DMS114 treated with DMSO at 0.1 percent for 48 hours (cell line): ENCODE data around the gene LIN28B.
"Not testable (repeated sequence)": the region's sequence is repeated elsewhere in the genome, so short reads cannot be mapped to it uniquely, and the experiment has no call there.

Source experiments
- DNase-seq: peaks from one replicate; lab custom pipeline; 2025; ENCODE audit not compliant: unreplicated experiment; lab: John Stamatoyannopoulos, UW

The LIN28B gene

GRCh38 chr6:105066233-105066632, 109.3 kb downstream of the LIN28B start:
- DNase-seq, result no peak

- DNase-seq, result no peak
Measured at GRCh38 chr6:105066836-105067235, 109.9 kb downstream of the LIN28B start.

GRCh38 chr6:105067329-105067728, 110.4 kb downstream of the LIN28B start:
- DNase-seq, result no peak

DNA sequence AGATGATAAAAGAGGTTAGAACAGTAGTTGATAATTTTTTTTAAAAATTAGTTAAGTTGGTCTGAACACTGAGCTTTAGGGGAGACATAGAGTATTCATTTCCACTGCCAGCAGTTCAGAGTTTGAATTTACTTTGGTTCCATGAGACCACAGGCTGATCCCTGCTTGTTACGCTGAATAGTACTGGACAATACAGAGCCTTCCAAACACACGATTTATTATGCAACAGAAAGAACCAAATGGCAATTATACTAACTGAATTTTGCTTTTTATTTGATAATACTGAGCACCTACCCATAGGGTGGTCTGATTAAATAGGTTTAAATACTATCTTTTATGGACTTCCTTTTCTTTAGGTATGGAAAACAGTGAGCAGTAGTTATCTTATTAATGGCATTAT, 111.5 kb downstream of the LIN28B start:
- no peak for DNase-seq

DNA sequence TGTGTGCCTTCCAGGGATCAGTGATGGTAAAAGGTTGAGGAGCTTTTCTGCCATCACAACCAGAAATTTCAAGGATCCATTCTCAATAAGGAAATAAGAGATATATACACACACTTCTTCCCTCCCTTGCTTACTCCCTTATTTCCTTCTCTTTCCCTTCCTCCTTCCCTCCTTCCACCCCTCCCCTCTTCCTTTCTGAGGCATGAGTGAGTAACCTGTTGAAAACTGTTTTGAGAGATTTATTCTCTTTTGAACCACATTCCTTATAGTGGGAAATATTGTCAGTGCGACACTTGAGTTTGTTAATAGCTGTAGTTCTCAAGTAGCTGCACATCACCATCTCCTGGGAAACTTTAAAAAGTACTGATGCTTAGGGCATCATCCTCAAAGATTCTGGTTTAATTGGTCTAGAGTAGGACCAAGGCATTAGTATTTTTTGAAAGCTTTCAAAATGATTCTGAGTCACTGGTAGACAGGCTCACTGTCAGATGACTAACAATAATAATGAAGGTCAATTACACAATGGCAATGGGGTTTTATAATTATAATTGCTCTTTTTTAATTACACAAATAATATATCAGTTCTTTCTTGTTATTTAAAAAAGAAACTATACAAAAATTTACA, 113.0 kb downstream of the LIN28B start:
- DNase-seq, result no peak

GRCh38 chr6:105072798-105073199, 115.9 kb downstream of the LIN28B start:
- no peak for DNase-seq

- DNase-seq, result no peak
Measured at GRCh38 chr6:105075210-105075609, 118.3 kb downstream of the LIN28B start.

DNA sequence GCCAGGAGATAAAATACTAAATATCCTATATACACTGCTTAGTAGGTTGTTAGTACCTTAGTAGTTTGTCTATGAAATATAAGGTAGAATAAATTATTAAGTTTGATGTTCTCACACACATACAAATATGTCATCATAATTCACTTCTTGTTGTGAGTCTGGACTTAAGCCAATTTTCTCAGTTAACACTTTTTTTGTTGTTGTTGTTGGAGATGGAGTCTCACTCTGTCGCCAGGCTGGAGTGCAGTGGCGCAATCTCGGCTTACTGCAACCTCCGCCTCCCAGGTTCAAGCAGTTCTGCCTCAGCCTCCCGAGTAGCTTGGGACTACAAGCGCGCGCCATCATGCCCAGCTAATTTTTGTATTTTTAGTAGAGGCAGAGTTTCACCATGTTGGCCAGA, 119.5 kb downstream of the LIN28B start:
- not testable (repeated sequence) for DNase-seq

DNA sequence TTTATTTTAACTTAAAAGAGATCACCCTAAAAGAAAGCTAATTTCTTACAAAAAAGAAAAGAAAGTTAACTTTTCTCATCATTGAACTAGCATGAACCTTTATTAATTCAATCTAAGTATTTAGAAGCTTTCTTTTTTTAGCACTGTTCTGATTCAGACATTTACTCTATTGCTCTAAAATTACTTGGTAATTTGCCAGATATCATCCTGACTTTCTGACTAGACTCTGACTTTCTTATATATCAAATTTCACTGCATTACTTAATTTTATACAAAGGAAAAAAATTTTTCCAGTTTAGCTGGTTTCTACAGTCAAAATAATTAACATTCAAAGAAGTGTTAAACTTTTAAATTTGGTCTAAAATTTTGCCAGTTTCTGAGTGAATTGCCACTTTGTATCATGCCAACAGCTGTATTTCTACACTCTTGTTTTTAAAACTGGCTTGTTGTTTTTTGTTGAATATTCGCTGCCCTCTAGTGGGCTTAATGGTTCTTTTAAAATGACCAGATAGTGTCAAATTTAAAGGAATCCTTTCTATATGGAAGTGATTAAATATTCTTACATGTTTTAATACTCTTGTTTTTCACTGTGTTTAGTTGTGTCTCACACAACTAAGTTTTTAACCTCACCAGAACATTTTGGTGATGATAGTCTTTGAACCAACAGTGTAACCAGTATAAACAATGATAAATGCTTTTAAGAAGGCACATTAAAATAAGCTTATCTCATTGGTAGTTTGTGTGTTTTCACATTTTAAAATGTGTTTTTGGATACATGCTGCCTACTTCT, 120.9 kb downstream of the LIN28B start:
- peak; percentile 51 for DNase-seq

GRCh38 chr6:105078386-105078708, 121.4 kb downstream of the LIN28B start:
- no peak for DNase-seq

DNA sequence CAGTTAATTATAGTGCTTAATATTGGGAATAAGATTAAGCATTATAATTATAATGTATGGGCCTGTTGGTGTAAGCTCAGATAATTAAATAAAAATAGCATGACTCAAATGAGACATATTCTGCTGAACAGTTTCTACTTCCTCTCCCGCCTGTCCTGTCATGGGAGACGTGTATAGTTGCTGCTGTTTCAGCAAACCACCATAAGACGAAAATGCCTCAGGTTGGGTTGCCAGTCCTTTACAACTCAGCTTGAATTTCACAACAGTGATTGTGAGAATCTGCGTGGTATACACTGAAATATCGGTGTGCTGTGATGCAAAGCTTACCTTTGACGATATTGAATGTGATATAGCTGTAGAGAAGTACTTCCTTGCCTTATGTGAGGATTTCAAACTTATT, 123.4 kb downstream of the LIN28B start:
- DNase-seq, result no peak

DNA sequence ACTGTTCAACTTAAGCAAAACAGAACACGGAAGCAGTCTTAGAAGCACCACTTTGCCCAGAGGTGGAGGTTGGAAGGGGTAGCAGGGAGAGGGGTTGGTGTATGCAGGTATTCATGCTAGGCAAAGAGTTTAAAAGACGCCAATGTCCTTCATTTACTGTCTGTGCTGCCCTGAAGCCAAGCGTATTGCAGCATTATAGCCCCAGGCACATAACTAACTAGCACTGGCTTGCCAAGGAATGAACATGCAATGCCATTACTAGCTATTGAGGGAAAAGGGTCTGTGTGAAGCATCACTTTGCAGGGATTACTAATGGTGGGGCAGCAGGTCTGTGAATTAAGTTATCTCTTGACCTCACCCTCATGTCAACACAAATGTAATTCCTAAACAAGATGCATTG, 124.8 kb downstream of the LIN28B start:
- not testable (repeated sequence) for DNase-seq

DNA sequence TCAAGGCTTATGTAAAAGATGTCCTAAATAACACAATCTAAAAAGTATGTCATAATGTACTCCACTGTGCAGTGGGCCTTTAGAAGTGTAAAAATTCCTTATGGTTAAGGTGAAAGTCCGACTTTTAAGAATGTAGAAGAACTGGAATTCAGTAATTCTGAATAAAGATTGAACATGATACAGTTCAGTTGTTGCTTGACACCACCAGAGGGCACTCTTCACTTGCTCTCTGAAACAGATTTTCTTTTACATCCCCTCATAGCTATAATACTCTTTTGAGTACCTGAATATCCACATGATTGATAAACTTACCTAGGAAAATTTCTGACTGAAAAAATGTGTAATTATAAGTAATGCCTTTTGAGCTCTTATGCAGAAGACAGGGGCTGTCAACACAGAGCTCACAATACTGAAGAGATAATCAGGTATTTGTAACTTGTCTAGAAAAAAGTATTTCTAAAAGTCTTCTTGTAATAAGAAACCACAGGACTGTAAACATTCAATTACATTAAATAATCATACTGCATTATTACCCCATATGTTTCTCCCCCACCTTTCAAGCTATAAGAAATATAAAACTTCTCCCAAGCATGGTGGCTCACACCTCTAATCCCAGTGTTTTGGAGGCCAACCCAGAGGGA, 130.8 kb downstream of the LIN28B start:
- DNase-seq, result peak; percentile 49

DNA sequence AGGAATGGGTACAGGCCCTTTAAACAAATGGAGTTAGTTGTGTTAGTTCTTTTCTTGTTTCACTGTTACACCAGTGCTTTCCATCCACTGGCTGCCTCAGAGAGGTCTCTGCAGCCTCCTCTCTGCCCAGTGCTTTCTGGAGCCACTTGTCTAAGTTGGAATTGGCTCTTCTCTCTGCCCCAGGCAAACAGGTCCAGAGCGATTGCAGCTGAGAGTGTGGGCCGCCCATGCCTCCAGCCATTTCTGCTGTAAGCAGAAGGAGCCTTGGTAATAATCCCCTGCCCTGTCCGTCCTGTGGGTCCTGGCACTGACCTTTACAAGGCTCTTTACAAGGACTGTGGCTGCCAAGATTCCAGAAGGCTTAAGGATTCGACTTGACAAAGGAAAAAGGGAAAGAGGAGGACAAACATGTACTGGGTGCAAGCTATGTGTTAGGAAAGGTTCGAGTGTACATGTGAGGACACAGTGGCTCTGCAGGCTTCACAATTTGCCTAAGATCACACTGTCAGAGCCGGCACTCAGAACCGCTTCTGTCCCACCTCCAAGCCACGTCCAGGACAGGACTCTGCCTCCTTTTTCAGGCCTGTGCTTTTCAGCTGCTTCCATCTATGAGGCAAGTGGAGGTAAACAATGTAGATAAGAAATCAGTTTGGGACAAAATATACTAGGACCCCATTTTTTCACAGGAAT, 134.4 kb downstream of the LIN28B start:
- DNase-seq, result no peak

DNA sequence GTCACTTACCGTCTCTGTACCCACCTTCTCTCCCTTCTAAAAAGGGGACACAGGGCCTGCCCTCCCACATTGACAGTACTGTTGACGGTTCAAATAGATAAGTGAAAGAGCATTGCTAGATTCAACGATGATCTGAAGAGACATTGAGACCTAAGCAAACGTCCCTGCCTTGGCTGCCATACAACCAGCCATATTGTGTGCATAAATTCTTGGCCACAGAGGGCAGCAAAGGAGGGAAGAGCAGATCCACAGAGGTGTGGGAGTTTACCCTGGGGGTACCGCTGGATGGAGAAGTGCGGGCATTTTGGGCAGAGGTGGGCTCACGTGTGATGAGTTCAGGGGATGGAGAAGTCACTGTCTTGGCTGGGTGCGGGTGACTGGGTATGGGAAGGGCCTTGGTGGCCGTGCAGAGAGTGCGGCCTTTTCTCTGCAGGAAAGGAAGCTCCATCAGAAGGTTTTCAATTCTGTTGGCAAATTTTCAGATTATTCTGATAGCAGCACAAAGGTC, 137.3 kb downstream of the LIN28B start:
- no peak for DNase-seq

DNA sequence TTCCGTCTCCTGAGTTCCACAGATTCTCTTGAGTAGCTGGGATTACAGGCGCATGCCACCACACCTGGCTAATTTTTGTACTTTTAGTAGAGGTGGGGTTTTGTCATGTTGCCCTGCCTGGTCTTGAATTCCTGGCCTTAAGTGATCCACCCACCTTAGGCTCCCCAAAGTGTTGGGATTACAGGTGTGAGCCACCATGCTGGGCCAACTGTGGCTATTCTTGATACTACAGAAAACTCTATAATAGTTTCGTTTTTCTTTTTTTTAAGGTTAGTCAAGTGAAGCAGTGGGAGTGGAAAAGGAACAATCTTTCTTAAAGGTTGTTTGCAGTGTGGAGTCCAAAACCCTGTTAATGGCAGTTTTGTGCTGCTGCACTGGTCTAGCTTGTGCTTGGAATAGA, 138.2 kb downstream of the LIN28B start:
- DNase-seq, result no peak

- DNase-seq, result no peak
Measured at GRCh38 chr6:105097288-105097687, 140.4 kb downstream of the LIN28B start.

DNA sequence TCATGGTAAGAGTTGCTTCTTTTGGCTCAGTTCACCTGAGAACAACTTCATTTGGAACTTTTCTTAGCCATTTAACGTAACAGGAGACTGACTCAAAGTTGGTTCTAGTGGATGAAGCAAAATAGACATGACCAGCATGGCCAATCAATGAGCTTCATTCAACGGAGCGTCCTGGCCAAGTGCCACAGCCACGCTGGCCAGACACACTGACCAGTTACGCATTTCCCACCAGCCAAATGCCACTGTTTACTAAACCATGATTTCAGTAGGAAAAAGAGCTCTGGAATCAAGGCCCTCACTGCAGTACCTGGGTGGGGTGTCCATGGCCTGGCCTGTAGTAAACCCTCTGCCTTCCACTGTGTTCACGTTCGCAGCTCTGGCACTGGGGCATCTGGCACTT, 142.5 kb downstream of the LIN28B start:
- no peak for DNase-seq

GRCh38 chr6:105102186-105102585, 145.3 kb downstream of the LIN28B start:
- no peak for DNase-seq

DNA sequence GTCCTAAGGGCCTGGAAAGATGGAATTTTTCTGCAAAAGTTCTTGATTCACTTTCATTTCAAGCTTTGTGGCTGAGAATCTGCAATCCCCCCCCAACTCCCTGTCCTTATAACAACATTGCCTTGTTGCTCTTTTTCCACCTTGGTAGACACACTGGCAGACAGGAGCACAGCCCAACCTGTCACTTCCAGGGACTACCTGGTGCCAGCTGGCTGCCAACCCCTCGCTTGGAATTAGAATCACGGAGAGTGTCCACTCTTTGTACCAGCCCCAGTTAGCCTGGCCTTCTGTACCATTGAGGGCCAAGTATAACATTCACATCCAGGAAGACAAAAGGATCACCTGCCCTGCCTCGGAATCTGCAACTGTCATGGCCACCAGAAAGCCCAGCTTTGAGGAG, 148.2 kb downstream of the LIN28B start:
- no peak for DNase-seq

DNA sequence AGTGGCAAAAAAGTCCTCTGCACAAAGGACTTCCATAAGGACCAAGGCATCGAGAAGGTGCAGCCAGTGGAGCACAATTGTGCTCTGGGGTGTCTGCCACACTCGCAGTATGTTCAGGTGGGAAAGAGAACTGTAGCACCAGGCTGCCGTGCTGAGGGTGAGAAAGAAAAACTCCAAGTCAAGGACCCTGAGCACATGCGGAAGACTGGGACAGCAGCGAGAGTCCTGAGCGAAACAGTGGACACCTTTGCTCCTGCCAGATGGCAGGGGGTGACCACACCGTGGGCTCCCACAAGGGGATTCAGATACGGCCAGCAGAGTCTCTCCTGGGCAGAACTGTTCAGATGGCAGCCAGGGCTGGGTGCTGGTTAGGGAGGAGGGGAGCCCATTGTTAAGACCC, 149.4 kb downstream of the LIN28B start:
- no peak for DNase-seq

DNA sequence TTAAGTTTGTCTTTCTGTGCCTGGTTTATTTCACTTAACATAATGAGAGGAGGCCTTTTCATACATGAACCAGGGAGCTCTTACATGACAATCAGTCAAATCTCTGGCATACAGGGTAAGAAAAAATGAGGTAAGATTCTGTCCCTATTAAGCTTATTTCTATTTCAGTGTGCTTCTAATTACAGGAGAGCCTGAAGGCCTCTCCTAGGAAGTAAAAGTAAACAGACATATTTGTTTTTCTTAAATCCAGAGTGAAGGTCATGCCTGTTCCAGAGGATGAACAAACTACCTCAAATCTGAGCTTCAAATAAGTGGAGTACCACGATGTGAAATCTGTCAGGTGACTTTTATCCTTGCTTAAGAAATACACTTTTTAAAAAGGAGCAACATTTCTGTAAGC, 150.3 kb downstream of the LIN28B start:
- no peak for DNase-seq
